Neural crest cell (in vitro differentiated cells): ENCODE measurements around the gene TCAF2. TPM values are rescaled to one million over a fixed set of nuclear protein-coding genes. Genes with fewer than 3 reads are reported as not detected.
"Not testable (repeated sequence)": the region's sequence is repeated elsewhere in the genome, so short reads cannot be mapped to it uniquely, and the experiment has no call there.

Experiments used
- DNase-seq: peaks from one replicate; pipeline ENCODE4 v3.0.0; 2021; ENCODE audit warnings: low read depth, mixed read lengths, low spot score
- H3K27ac Mint-ChIP-seq: one replicate; pipeline ENCODE4 v1.8.0; 2021; ENCODE audit warnings: mild to moderate bottlenecking, mixed read lengths; ENCODE audit not compliant: unreplicated experiment
- H3K27me3 Mint-ChIP-seq: 2 replicates; pipeline ENCODE4 v1.8.0; 2021; ENCODE audit warnings: low read depth, mild to moderate bottlenecking, mixed read lengths
- H3K36me3 Mint-ChIP-seq: 2 replicates; pipeline ENCODE4 v1.8.0; 2021; ENCODE audit warnings: low read depth, mild to moderate bottlenecking, mixed read lengths
- H3K4me1 Mint-ChIP-seq: 2 replicates; pipeline ENCODE4 v1.8.0; 2021; ENCODE audit warnings: mixed read lengths
- H3K4me3 Mint-ChIP-seq: one replicate; pipeline ENCODE4 v1.8.0; 2021; ENCODE audit warnings: mild to moderate bottlenecking, mixed read lengths
- H3K9me3 Mint-ChIP-seq: 2 replicates; pipeline ENCODE4 v1.8.0; 2021; ENCODE audit warnings: mixed read lengths
- CTCF ChIP-seq: fragments of 200-600 bp; sonication (generic); conservative IDR thresholded peaks from 2 replicates; pipeline ENCODE4 v1.5.0; 2021; ENCODE audit warnings: antibody characterized with exemption, mild to moderate bottlenecking
- long read RNA-seq: library from polyadenylated mRNA; unstranded; transcript quantifications from one replicate; pipeline ENCODE4 v2.0.0, GENCODE V29; 2020
- total RNA-seq: library from RNA; stranded (reverse); gene quantifications from 2 replicates; pipeline ENCODE4 v1.2.1, GENCODE V29; 2021

The TCAF2 gene
- 0.09 and 0.11 TPM in 2 replicates for total RNA-seq
- long read RNA-seq: 0 reads

- not testable (repeated sequence) for H3K4me3 Mint-ChIP-seq, H3K9me3 Mint-ChIP-seq
These were observed at the start of gene TCAF2 for GRCh38 chr7:143620646-143621045. Gene TCAF2, plus strand, starts transcription at chr7:143620974.

GRCh38 chr7:143571501-143571900 lies 49.3 kb upstream of the TCAF2 start, which contains the start of gene CTAGE15:
Gene CTAGE15, plus strand, starts transcription at chr7:143571801. Its CDS starts 17 bp downstream, at chr7:143571818.
- H3K4me3 Mint-ChIP-seq, H3K4me1 Mint-ChIP-seq, H3K27me3 Mint-ChIP-seq, H3K36me3 Mint-ChIP-seq, H3K9me3 Mint-ChIP-seq, H3K27ac Mint-ChIP-seq, DNase-seq: not testable (repeated sequence)

More at GRCh38 chr7:143620646-143621045, at the start of gene TCAF2:
- not testable (repeated sequence) for H3K36me3 Mint-ChIP-seq, H3K27ac Mint-ChIP-seq, DNase-seq, H3K27me3 Mint-ChIP-seq, H3K4me1 Mint-ChIP-seq

GRCh38 chr7:143588183-143588582 lies 32.6 kb upstream of the TCAF2 start:
- H3K36me3 Mint-ChIP-seq, DNase-seq, H3K27me3 Mint-ChIP-seq, H3K27ac Mint-ChIP-seq, H3K4me1 Mint-ChIP-seq, H3K4me3 Mint-ChIP-seq, H3K9me3 Mint-ChIP-seq: not testable (repeated sequence)

GRCh38 chr7:143589897-143590296 lies 30.9 kb upstream of the TCAF2 start:
- DNase-seq, H3K9me3 Mint-ChIP-seq, H3K4me1 Mint-ChIP-seq, H3K27ac Mint-ChIP-seq, H3K36me3 Mint-ChIP-seq, H3K27me3 Mint-ChIP-seq, H3K4me3 Mint-ChIP-seq: not testable (repeated sequence)

GRCh38 chr7:143598086-143598485 lies 22.7 kb upstream of the TCAF2 start:
- not testable (repeated sequence) for DNase-seq

GRCh38 chr7:143603549-143603948 lies 17.2 kb upstream of the TCAF2 start:
- not testable (repeated sequence) for DNase-seq, H3K9me3 Mint-ChIP-seq, H3K4me1 Mint-ChIP-seq, H3K27me3 Mint-ChIP-seq, H3K27ac Mint-ChIP-seq, H3K36me3 Mint-ChIP-seq, H3K4me3 Mint-ChIP-seq

More at GRCh38 chr7:143598086-143598485, 22.7 kb upstream of the TCAF2 start:
- not testable (repeated sequence) for H3K36me3 Mint-ChIP-seq, H3K4me1 Mint-ChIP-seq, H3K27me3 Mint-ChIP-seq, H3K4me3 Mint-ChIP-seq, H3K9me3 Mint-ChIP-seq, H3K27ac Mint-ChIP-seq

GRCh38 chr7:143606088-143606487 lies 14.7 kb upstream of the TCAF2 start:
- not testable (repeated sequence) for H3K4me3 Mint-ChIP-seq, H3K27ac Mint-ChIP-seq, H3K4me1 Mint-ChIP-seq, H3K9me3 Mint-ChIP-seq, DNase-seq, H3K27me3 Mint-ChIP-seq, H3K36me3 Mint-ChIP-seq

- not testable (repeated sequence) for H3K4me1 Mint-ChIP-seq, H3K27me3 Mint-ChIP-seq, H3K27ac Mint-ChIP-seq, DNase-seq, H3K9me3 Mint-ChIP-seq, H3K36me3 Mint-ChIP-seq, H3K4me3 Mint-ChIP-seq
- TF ChIP-seq CTCF: peak; percentile 37
These were observed 5.2 kb upstream of the TCAF2 start for GRCh38 chr7:143615545-143615944.

GRCh38 chr7:143617204-143617603 lies 3.6 kb upstream of the TCAF2 start:
- not testable (repeated sequence) for H3K4me1 Mint-ChIP-seq, H3K27ac Mint-ChIP-seq, H3K36me3 Mint-ChIP-seq, H3K9me3 Mint-ChIP-seq, H3K4me3 Mint-ChIP-seq, DNase-seq, H3K27me3 Mint-ChIP-seq

- H3K27me3 Mint-ChIP-seq, H3K4me3 Mint-ChIP-seq, H3K27ac Mint-ChIP-seq, H3K9me3 Mint-ChIP-seq, H3K36me3 Mint-ChIP-seq, DNase-seq, H3K4me1 Mint-ChIP-seq: not testable (repeated sequence)
These were observed 716 bp upstream of the TCAF2 start for GRCh38 chr7:143620058-143620457.

- H3K36me3 Mint-ChIP-seq, H3K27ac Mint-ChIP-seq: not testable (repeated sequence)
These were observed 401 bp downstream of the TCAF2 start for GRCh38 chr7:143621175-143621574.

GRCh38 chr7:143622130-143622529 lies 1.4 kb downstream of the TCAF2 start:
- H3K4me3 Mint-ChIP-seq, H3K27me3 Mint-ChIP-seq, H3K4me1 Mint-ChIP-seq, H3K36me3 Mint-ChIP-seq, DNase-seq, H3K27ac Mint-ChIP-seq, H3K9me3 Mint-ChIP-seq: not testable (repeated sequence)

More at GRCh38 chr7:143621175-143621574, 401 bp downstream of the TCAF2 start:
- H3K9me3 Mint-ChIP-seq, H3K4me3 Mint-ChIP-seq, DNase-seq, H3K27me3 Mint-ChIP-seq, H3K4me1 Mint-ChIP-seq: not testable (repeated sequence)

- H3K4me3 Mint-ChIP-seq, H3K4me1 Mint-ChIP-seq, H3K27ac Mint-ChIP-seq, H3K36me3 Mint-ChIP-seq, H3K27me3 Mint-ChIP-seq, H3K9me3 Mint-ChIP-seq, DNase-seq: not testable (repeated sequence)
These were observed 9.9 kb downstream of the TCAF2 start for GRCh38 chr7:143630653-143631052.
